H1 (cell line): ENCODE results near the gene CLMP. TPM values are rescaled to one million over a fixed set of nuclear protein-coding genes. Genes with fewer than 3 reads are reported as not detected.

ENCODE experiments used
- CTCF ChIA-PET: fragments of 300-600 bp; sonication (Branson Sonifier 250); formaldehyde crosslinking; loops from one replicate; lab custom pipeline; 2021; ENCODE audit not compliant: partially characterized antibody; lab: Charles Lee
- POLR2A ChIA-PET: fragments of 300-600 bp; sonication (Branson Sonifier 250); formaldehyde crosslinking; loops from one replicate; lab custom pipeline; 2021; ENCODE audit warnings: inconsistent platforms; ENCODE audit not compliant: partially characterized antibody; lab: Charles Lee
- DNase-seq, 2 experiments: peaks; one replicate each; pipeline versions ENCODE4 v3.0.0 to v3.0.0-alpha.2; 2010 to 2022; ENCODE audit warnings: low spot score in 2 of 2, low read depth in 1 of 2, mixed read lengths in 1 of 2
- FAIRE-seq: peaks from 2 replicates; lab custom pipeline; 2011; peaks lifted over from hg19 to GRCh38; lab: Jason Lieb, UNC
- H2AFZ ChIP-seq: 2 replicates; pipeline ENCODE4 v1.8.1; 2012; ENCODE audit warnings: low read length, inconsistent platforms
- H2AK5ac ChIP-seq: 2 replicates; pipeline ENCODE4 v1.6.1; 2013; ENCODE audit warnings: low read depth, low read length
- H2BK120ac ChIP-seq: replicated peaks from 2 replicates; pipeline ENCODE3; 2013; ENCODE audit warnings: low read depth, low read length, inconsistent platforms
- H2BK12ac ChIP-seq: 2 replicates; pipeline ENCODE4 v1.6.1; 2013; ENCODE audit warnings: low read depth, low read length
- H2BK15ac ChIP-seq: 2 replicates; pipeline ENCODE4 v1.6.1; 2013; ENCODE audit warnings: low read length
- H2BK20ac ChIP-seq: 2 replicates; pipeline ENCODE4 v1.6.1; 2013; ENCODE audit warnings: low read length
- H2BK5ac ChIP-seq: 2 replicates; pipeline ENCODE4 v1.6.1; 2013; ENCODE audit warnings: low read depth, low read length
- H3K14ac ChIP-seq: 2 replicates; pipeline ENCODE4 v1.6.1; 2013; ENCODE audit warnings: inconsistent platforms; ENCODE audit not compliant: insufficient read length
- H3K18ac ChIP-seq: 2 replicates; pipeline ENCODE4 v1.6.1; 2013; ENCODE audit warnings: low read length; ENCODE audit errors: extremely low read depth
- H3K23ac ChIP-seq: 2 replicates; pipeline ENCODE4 v1.6.1; 2013; ENCODE audit warnings: inconsistent platforms; ENCODE audit not compliant: insufficient read length
- H3K23me2 ChIP-seq: 2 replicates; pipeline ENCODE4 v1.6.1; 2013; ENCODE audit warnings: low read depth, low read length
- H3K27ac ChIP-seq: 2 replicates; pipeline ENCODE4 v1.6.1; 2011; ENCODE audit warnings: low read depth, low read length, inconsistent platforms
- H3K27me3 ChIP-seq, 4 experiments: replicated peaks in 1 of 4; 1 replicate in 1 of 4; 2 replicates in 3 of 4; pipeline versions ENCODE4 v1.6.1 to v1.8.1; 2011 to 2013; ENCODE audit warnings: low read length in 3 of 4, mild to moderate bottlenecking in 3 of 4, inconsistent platforms in 2 of 4, mixed read lengths in 2 of 4, moderate library complexity in 1 of 4; ENCODE audit not compliant: control insufficient read depth in 3 of 4, insufficient read depth in 3 of 4; ENCODE audit errors: extremely low read depth in 1 of 4
- H3K36me3 ChIP-seq, 4 experiments: 2 replicates each; pipeline versions ENCODE4 v1.6.1 to v1.8.1; 2011 to 2013; ENCODE audit warnings: mild to moderate bottlenecking in 4 of 4, low read length in 3 of 4, moderate library complexity in 2 of 4, control low read depth in 1 of 4, inconsistent platforms in 1 of 4; ENCODE audit not compliant: insufficient read depth in 4 of 4, control insufficient read depth in 2 of 4
- H3K4ac ChIP-seq: replicated peaks from 2 replicates; pipeline ENCODE3; 2013; ENCODE audit warnings: low read length, low read depth, mixed read lengths, inconsistent platforms; ENCODE audit not compliant: insufficient read length
- H3K4me1 ChIP-seq, 4 experiments: replicated peaks in 1 of 4; 1 replicate in 1 of 4; 2 replicates in 3 of 4; pipeline versions ENCODE4 v1.6.1 to v1.8.1; 2011 to 2013; ENCODE audit warnings: low read length in 3 of 4, inconsistent platforms in 2 of 4, mixed read lengths in 1 of 4; ENCODE audit not compliant: insufficient read depth in 4 of 4, control insufficient read depth in 3 of 4
- H3K4me2 ChIP-seq, 2 experiments: 2 replicates each; pipeline versions ENCODE4 v1.6.1 to v1.8.1; 2011 to 2013; ENCODE audit warnings: low read depth in 2 of 2, low read length in 2 of 2, control low read depth in 1 of 2, inconsistent platforms in 1 of 2, mild to moderate bottlenecking in 1 of 2; ENCODE audit not compliant: insufficient read depth in 1 of 2
- H3K4me3 ChIP-seq, 4 experiments: fragments of 200-600, 300-600 bp in 1 of 4; sonication (generic), shearing (Covaris generic), sonication (Bioruptor Twin) in 1 of 4; 2 replicates each; pipeline versions ENCODE4 v1.5.1 to v1.8.1; 2011 to 2016; ENCODE audit warnings: low read length in 4 of 4, low read depth in 3 of 4, control low read depth in 2 of 4, inconsistent platforms in 2 of 4, mild to moderate bottlenecking in 2 of 4, mixed read lengths in 1 of 4, moderate library complexity in 1 of 4; ENCODE audit not compliant: insufficient read depth in 2 of 4; ENCODE audit errors: extremely low read depth in 1 of 4
- H3K56ac ChIP-seq: replicated peaks from 2 replicates; pipeline ENCODE3; 2013; ENCODE audit warnings: low read depth, mild to moderate bottlenecking, mixed read lengths, low read length, inconsistent platforms; ENCODE audit not compliant: insufficient read length
- H3K79me1 ChIP-seq: 2 replicates; pipeline ENCODE4 v1.6.1; 2013; ENCODE audit warnings: low read depth, low read length, control low read depth
- H3K79me2 ChIP-seq, 2 experiments: 2 replicates each; pipeline versions ENCODE4 v1.6.1 to v1.8.1; 2012 to 2013; ENCODE audit warnings: low read length in 2 of 2, mild to moderate bottlenecking in 2 of 2, inconsistent platforms in 1 of 2; ENCODE audit not compliant: insufficient read depth in 2 of 2, control insufficient read depth in 1 of 2
- H3K9ac ChIP-seq, 4 experiments: replicated peaks in 1 of 4; 1 replicate in 1 of 4; 2 replicates in 3 of 4; pipeline versions ENCODE4 v1.6.1 to v1.8.1; 2011 to 2013; ENCODE audit warnings: low read depth in 3 of 4, low read length in 3 of 4, control low read depth in 2 of 4, mild to moderate bottlenecking in 2 of 4, moderate library complexity in 2 of 4, inconsistent platforms in 1 of 4; ENCODE audit errors: extremely low read depth in 1 of 4
- H3K9me3 ChIP-seq, 2 experiments: 2 replicates each; pipeline versions ENCODE4 v1.6.1 to v1.8.1; 2012 to 2013; ENCODE audit warnings: mild to moderate bottlenecking in 2 of 2, moderate library complexity in 2 of 2, control low read depth in 1 of 2, inconsistent platforms in 1 of 2, low read depth in 1 of 2, low read length in 1 of 2, mixed read lengths in 1 of 2; ENCODE audit not compliant: insufficient read depth in 2 of 2
- H4K20me1 ChIP-seq, 2 experiments: replicated peaks in 1 of 2; 2 replicates each; pipeline versions ENCODE3 to v1.8.1; 2011 to 2013; ENCODE audit warnings: inconsistent platforms in 2 of 2, low read length in 2 of 2, mild to moderate bottlenecking in 1 of 2; ENCODE audit not compliant: insufficient read depth in 2 of 2, control insufficient read depth in 1 of 2
- H4K5ac ChIP-seq: 2 replicates; pipeline ENCODE4 v1.6.1; 2013; ENCODE audit warnings: low read length, low read depth, mixed read lengths, inconsistent platforms; ENCODE audit not compliant: insufficient read length
- H4K8ac ChIP-seq: 2 replicates; pipeline ENCODE4 v1.8.0; 2013; ENCODE audit warnings: mild to moderate bottlenecking, moderate library complexity, low read length, inconsistent platforms; ENCODE audit not compliant: insufficient read depth; ENCODE audit errors: extremely low read depth
- H4K91ac ChIP-seq: replicated peaks from 2 replicates; pipeline ENCODE3; 2013; ENCODE audit warnings: low read length, mixed read lengths, inconsistent platforms; ENCODE audit not compliant: insufficient read length
- CEBPB ChIP-seq: IDR thresholded peaks from 2 replicates; pipeline ENCODE4 v1.6.1; 2012; ENCODE audit warnings: low read depth, low read length
- EZH2 ChIP-seq: fragments of 200-600 bp; sonication (generic); IDR thresholded peaks from 2 replicates; pipeline ENCODE4 v1.7.1; 2012; ENCODE audit warnings: low read depth, mild to moderate bottlenecking, moderate library complexity, low read length, inconsistent platforms; ENCODE audit not compliant: severe bottlenecking
- KDM1A ChIP-seq: fragments of 200-600, 300-600 bp; sonication (generic); IDR thresholded peaks from 2 replicates; pipeline ENCODE4 v1.7.1; 2016; ENCODE audit warnings: mild to moderate bottlenecking, low read length, borderline replicate concordance
- MAX ChIP-seq: IDR thresholded peaks from 2 replicates; pipeline ENCODE4 v1.6.1; 2012; ENCODE audit warnings: inconsistent platforms
- TBP ChIP-seq: IDR thresholded peaks from 2 replicates; pipeline ENCODE4 v1.6.1; 2011; ENCODE audit warnings: low read depth, low read length, improper control_type of control experiment
- WGBS, 2 experiments: shearing (Covaris generic) in 1 of 2; methylation state at CpG; one replicate each; pipeline versions ENCODE4 v1.1.6 to v1.1.7; 2013 to 2015; ENCODE audit warnings: low lambda C conversion rate in 2 of 2, mixed read lengths in 2 of 2, inconsistent platforms in 1 of 2, low coverage in 1 of 2, missing lambda C conversion rate in 1 of 2; ENCODE audit not compliant: insufficient replicate concordance in 2 of 2, insufficient coverage in 1 of 2, insufficient read length in 1 of 2; ENCODE audit errors: extremely low coverage in 1 of 2, missing lambda C conversion rate in 1 of 2; 5-methylcytosine and 5-hydroxymethylcytosine counted together
- polyA plus RNA-seq, 7 experiments: library from polyadenylated mRNA; depleted of rRNA in 3 of 7; stranded (reverse) in 5 of 7; unstranded in 2 of 7; fragments of >200 nt in 5 of 7; fragments of 200-250 nt in 2 of 7; gene quantifications; 1 replicate in 5 of 7; 2 replicates in 1 of 7; 4 replicates in 1 of 7; pipeline versions ENCODE4 v1.2.1 to v1.2.3, GENCODE V29; 2011 to 2013; ENCODE audit warnings: missing spikeins in 2 of 7, mixed read lengths in 2 of 7
- total RNA-seq: library from RNA; stranded (reverse); fragmentation: NEBNext Ultra II Directional; extraction: Animal tissue kit (Norgen Biotek cat#: 25700); gene quantifications from 2 replicates; pipeline ENCODE4 v1.2.1, GENCODE V29; 2021

Gene CLMP
- total and polyA plus RNA-seq, 2 of the 8 experiments (the other 6 are each of a cell fraction or from before 2014, with no cell fraction given) = 9.9 to 24.1 TPM

DNA sequence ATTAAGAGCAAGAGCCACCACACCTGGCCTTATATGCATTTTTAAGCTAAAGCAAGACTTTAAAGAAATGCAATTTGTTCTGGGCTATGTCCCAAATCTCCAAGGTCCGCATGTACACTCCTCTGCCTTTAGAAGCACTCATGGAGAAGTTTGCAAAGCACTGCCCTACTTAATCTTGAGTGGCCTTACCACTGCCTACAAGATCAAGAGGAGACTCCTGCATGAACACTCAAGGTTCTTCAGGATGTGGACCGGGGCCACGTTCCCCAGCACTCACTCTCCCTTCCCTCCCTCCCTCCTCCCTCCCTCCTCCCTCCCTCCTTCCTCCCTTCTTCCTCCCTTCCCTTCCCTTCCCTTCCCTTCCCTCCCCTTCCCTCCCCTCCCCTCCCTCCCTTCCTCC, 69.9 kb downstream of the CLMP start:
- H3K23ac ChIP-seq = no peak overlapping the region
- H3K27ac ChIP-seq = no peak overlapping the region
- no peaks in the 10 kb centered on the region for H3K27me3 ChIP-seq
- 90% methylated on average over 1 of the region's 3 CpGs; no CpG with 5 or more reads in 1 of the 2 experiments for WGBS, 2 experiments
- no peaks in the 10 kb centered on the region for H3K79me2 ChIP-seq
- H2AK5ac ChIP-seq = no peak overlapping the region
- no peak overlapping the region for H3K56ac ChIP-seq
- no peak overlapping the region for H2BK120ac ChIP-seq
- no peak overlapping the region for H4K8ac ChIP-seq
- CTCF ChIA-PET = interaction anchor here (0.6 to 2.1 kb wide), 5 partner anchors 14 to 121 kb away, joined by 3 to 7 read pairs (median 4); no protein-coding TSS in a partner anchor
- H4K91ac ChIP-seq = no peak overlapping the region
- no peak overlapping the region for H3K4me2 ChIP-seq
- FAIRE-seq (no peak), DNase-seq (no peak)
- no peaks in the 10 kb centered on the region for H3K9me3 ChIP-seq
- H3K14ac ChIP-seq = no peak overlapping the region
- no peaks in the 10 kb centered on the region for H3K23me2 ChIP-seq
- H3K79me1 ChIP-seq = no peaks in the 10 kb centered on the region
- H3K36me3 ChIP-seq = no peaks in the 10 kb centered on the region
- no peak overlapping the region for H2BK12ac ChIP-seq
- TF ChIP-seq KDM1A (no peak), MAX (no peak), TBP (no peak), EZH2 (no peak), CEBPB (no peak)
- no peak overlapping the region for H3K4ac ChIP-seq
- no peak overlapping the region for H3K9ac ChIP-seq
- no peaks in the 10 kb centered on the region for H4K20me1 ChIP-seq
- POLR2A ChIA-PET = no interaction called here
- H3K4me3 ChIP-seq = no peak overlapping the region
- H4K5ac ChIP-seq = no peak overlapping the region
- H2AFZ ChIP-seq = no peak overlapping the region
- H3K18ac ChIP-seq = no peak overlapping the region
- H2BK20ac ChIP-seq = no peak overlapping the region
- no peaks in the 10 kb centered on the region; a peak in 1 of 7 replicates for H3K4me1 ChIP-seq
- no peak overlapping the region for H2BK15ac ChIP-seq
- H2BK5ac ChIP-seq = no peak overlapping the region
